SK-N-SH treated with all-trans-retinoic acid at 6 μM for 48 hours (cell line): Measurements from ENCODE around the gene PSTPIP2.

Source experiments
- ARNTL ChIP-seq: fragments of 450-650 bp; formaldehyde crosslinking; IDR thresholded peaks from 2 replicates; pipeline ENCODE4 v1.5.0; 2020; ENCODE audit warnings: low read depth, mild to moderate bottlenecking, moderate library complexity, borderline replicate concordance
- CREB5 ChIP-seq: fragments of 250-450 bp; sonication (Bioruptor Pico); IDR thresholded peaks from 2 replicates; pipeline ENCODE4 v1.5.1; 2020; ENCODE audit warnings: low read depth, mild to moderate bottlenecking, moderate library complexity
- CSDC2 ChIP-seq: fragments of 250-450 bp; sonication (Bioruptor Pico); IDR thresholded peaks from 2 replicates; pipeline ENCODE4 v1.5.0; 2020; ENCODE audit warnings: mild to moderate bottlenecking, moderate library complexity
- CSRNP3 ChIP-seq: fragments of 250-450 bp; sonication (Bioruptor Pico); IDR thresholded peaks from 2 replicates; pipeline ENCODE4 v1.5.1; 2021; ENCODE audit warnings: mild to moderate bottlenecking, moderate library complexity
- GLIS3 ChIP-seq: fragments of 250-450 bp; sonication (Bioruptor Pico); IDR thresholded peaks from 2 replicates; pipeline ENCODE4 v1.5.0; 2020; ENCODE audit warnings: mild to moderate bottlenecking, moderate library complexity
- ISL1 ChIP-seq: fragments of 250-450 bp; sonication (Bioruptor Pico); IDR thresholded peaks from 2 replicates; pipeline ENCODE4 v2.1.2; 2022; ENCODE audit warnings: mild to moderate bottlenecking, moderate library complexity
- POU6F1 ChIP-seq: fragments of 250-450 bp; sonication (Bioruptor Pico); IDR thresholded peaks from 2 replicates; pipeline ENCODE4 v1.8.0; 2021; ENCODE audit warnings: low read depth, mild to moderate bottlenecking, moderate library complexity, borderline replicate concordance
- PPARA ChIP-seq: fragments of 250-450 bp; sonication (Bioruptor Pico); IDR thresholded peaks from 2 replicates; pipeline ENCODE4 v1.5.0; 2020; ENCODE audit warnings: mild to moderate bottlenecking, borderline replicate concordance
- RARB ChIP-seq: fragments of 250-450 bp; sonication (Bioruptor Pico); IDR thresholded peaks from 2 replicates; pipeline ENCODE4 v1.8.0; 2021; ENCODE audit warnings: mild to moderate bottlenecking, moderate library complexity
- TCF4 ChIP-seq: fragments of 250-450 bp; sonication (Bioruptor Pico); IDR thresholded peaks from 2 replicates; pipeline ENCODE4 v1.8.0; 2021; ENCODE audit warnings: mild to moderate bottlenecking, moderate library complexity, borderline replicate concordance
- ZFP3 ChIP-seq: fragments of 250-450 bp; sonication (Bioruptor Pico); IDR thresholded peaks from 2 replicates; pipeline ENCODE4 v1.5.0; 2020; ENCODE audit warnings: mild to moderate bottlenecking, moderate library complexity
- ZFP30 ChIP-seq: fragments of 450-650 bp; formaldehyde crosslinking; IDR thresholded peaks from 2 replicates; pipeline ENCODE4 v1.5.0; 2022; ENCODE audit warnings: mild to moderate bottlenecking, moderate library complexity
- ZNF8 ChIP-seq: fragments of 450-650 bp; formaldehyde crosslinking; IDR thresholded peaks from 2 replicates; pipeline ENCODE4 v1.5.0; 2020; ENCODE audit warnings: mild to moderate bottlenecking, moderate library complexity

- TF ChIP-seq GLIS3 (CRISPR knock-in tag) (no peak), ZFP3 (CRISPR knock-in tag) (no peak), CREB5 (no peak), PPARA (CRISPR knock-in tag) (no peak), POU6F1 (CRISPR knock-in tag) (no peak), ZNF8 (CRISPR knock-in tag) (no peak), TCF4 (CRISPR knock-in tag) (no peak), ZFP30 (no peak), CSDC2 (no peak), CSRNP3 (CRISPR knock-in tag) (no peak), RARB (no peak), ISL1 (CRISPR knock-in tag) (no peak), ARNTL (no peak)
These were observed 37.8 kb downstream of the PSTPIP2 start for GRCh38 chr18:46034230-46034629.
